GM12878 (cell line): ENCODE measurements around the gene VPS54. TPM values are rescaled to one million over a fixed set of nuclear protein-coding genes. Genes with fewer than 3 reads are reported as not detected.

Experiments used
- ATAC-seq: fragments of 200-7000 bp; cut with Tn5 transposase; 3 replicates; pipeline ENCODE4 v1.9.1; 2020; ENCODE audit warnings: mild to moderate bottlenecking, moderate library complexity
- BruUV-seq: library from RNA; stranded (reverse); fragments of 400-500 nt; replicated peaks from 2 replicates; lab custom pipeline; 2021; lab: Mats Ljungman, UMichigan
- CTCF ChIA-PET: fragments of 300-600 bp; sonication (Branson Sonifier 250); formaldehyde crosslinking; extraction: SDS; loops from one replicate; lab custom pipeline; 2021; ENCODE audit warnings: inconsistent platforms; lab: Yijun Ruan, JAX
- POLR2A ChIA-PET: fragments of 350-600 bp; formaldehyde crosslinking; extraction: SDS; loops from one replicate; lab custom pipeline; 2021; ENCODE audit warnings: inconsistent platforms; lab: Charles Lee
- RAD21 ChIA-PET: fragments of 300-600 bp; sonication (Branson Sonifier 250); formaldehyde crosslinking; loops from one replicate; lab custom pipeline; 2023; ENCODE audit warnings: antibody characterized with exemption; ENCODE audit not compliant: unreplicated experiment; lab: Charles Lee
- SMC1A ChIA-PET: fragments of 300-600 bp; sonication (Branson Sonifier 250); formaldehyde crosslinking; loops from one replicate; lab custom pipeline; 2023; ENCODE audit not compliant: unreplicated experiment, uncharacterized antibody; lab: Charles Lee
- DNase-seq: peaks from one replicate; pipeline ENCODE4 v3.0.0-alpha.2; 2011; ENCODE audit warnings: low read depth, low spot score
- FAIRE-seq: peaks from 3 replicates; lab custom pipeline; 2011; peaks lifted over from hg19 to GRCh38; lab: Jason Lieb, UNC
- H2AFZ ChIP-seq: 2 replicates; pipeline ENCODE4 v1.6.0; 2011; ENCODE audit warnings: low read depth, low read length, control low read depth; ENCODE audit not compliant: control insufficient read depth
- H3K27ac ChIP-seq: 2 replicates; pipeline ENCODE4 v1.5.1; 2011; ENCODE audit warnings: control low read depth; ENCODE audit not compliant: control insufficient read depth, insufficient read depth
- H3K27me3 ChIP-seq, 2 experiments: replicated peaks in 1 of 2; 2 replicates each; pipeline versions ENCODE4 v1.6.0 to v1.6.1; 2011; ENCODE audit warnings: low read length in 1 of 2; ENCODE audit not compliant: control insufficient read depth in 2 of 2, insufficient read depth in 2 of 2
- H3K36me3 ChIP-seq, 2 experiments: 2 replicates each; pipeline ENCODE4 v1.5.1; 2011; ENCODE audit warnings: low read length in 1 of 2; ENCODE audit not compliant: control insufficient read depth in 2 of 2, insufficient read depth in 2 of 2
- H3K4me1 ChIP-seq: 2 replicates; pipeline ENCODE4 v1.6.1; 2011; ENCODE audit warnings: mild to moderate bottlenecking, low read length, moderate library complexity, mixed read lengths; ENCODE audit not compliant: control insufficient read depth, insufficient read depth
- H3K4me2 ChIP-seq: 2 replicates; pipeline ENCODE4 v1.6.0; 2011; ENCODE audit warnings: control low read depth; ENCODE audit not compliant: control insufficient read depth, insufficient read depth
- H3K4me3 ChIP-seq: fragments of 200-600 bp; sonication (generic); 2 replicates; pipeline ENCODE4 v1.5.1; 2016
- H3K79me2 ChIP-seq: 2 replicates; pipeline ENCODE4 v1.6.0; 2011; ENCODE audit warnings: low read length; ENCODE audit not compliant: control insufficient read depth, insufficient read depth
- H3K9ac ChIP-seq: 2 replicates; pipeline ENCODE4 v1.8.0; 2011; ENCODE audit warnings: low read length, control low read depth, mixed read lengths; ENCODE audit not compliant: control insufficient read depth, insufficient read depth
- H3K9me3 ChIP-seq: replicated peaks from 3 replicates; pipeline ENCODE4 v1.5.1; 2011; ENCODE audit warnings: mild to moderate bottlenecking, low read length; ENCODE audit not compliant: control insufficient read depth, insufficient read depth
- H4K20me1 ChIP-seq: 2 replicates; pipeline ENCODE4 v1.6.0; 2011; ENCODE audit not compliant: control insufficient read depth, insufficient read depth
- BACH1 ChIP-seq: fragments of 450-650 bp; IDR thresholded peaks from 2 replicates; pipeline ENCODE4 v1.6.1; 2017; ENCODE audit warnings: mild to moderate bottlenecking, borderline replicate concordance
- CBX5 ChIP-seq: sonication (generic); IDR thresholded peaks from 2 replicates; pipeline ENCODE4 v1.6.1; 2016; ENCODE audit warnings: low read depth, moderate library complexity, mild to moderate bottlenecking, inconsistent platforms
- CHD1 ChIP-seq: IDR thresholded peaks from 2 replicates; pipeline ENCODE4 v1.6.1; 2012; ENCODE audit warnings: low read depth, low read length, improper control_type of control experiment
- EP300 ChIP-seq, 2 experiments: fragments of 150-350 bp in 1 of 2; IDR thresholded peaks; 2 replicates each; pipeline ENCODE4 v1.6.1; 2011 to 2012; ENCODE audit warnings: low read depth in 2 of 2, low read length in 2 of 2, borderline replicate concordance in 1 of 2, improper control_type of control experiment in 1 of 2, inconsistent platforms in 1 of 2; ENCODE audit not compliant: control insufficient read depth in 1 of 2
- FOS ChIP-seq: IDR thresholded peaks from 3 replicates; pipeline ENCODE4 v1.6.1; 2011; ENCODE audit warnings: borderline replicate concordance; ENCODE audit not compliant: insufficient read length; ENCODE audit errors: extremely low read depth
- MTA2 ChIP-seq: fragments of 450-650 bp; IDR thresholded peaks from 2 replicates; pipeline ENCODE4 v1.6.1; 2016; ENCODE audit warnings: low read depth, mild to moderate bottlenecking, moderate library complexity
- PAX5 ChIP-seq: IDR thresholded peaks from 2 replicates; pipeline ENCODE4 v1.6.1; 2011; ENCODE audit warnings: low read depth, low read length, borderline replicate concordance
- POLR2AphosphoS5 ChIP-seq: IDR thresholded peaks from 2 replicates; pipeline ENCODE4 v1.6.1; 2011; ENCODE audit warnings: mild to moderate bottlenecking, low read length, inconsistent platforms
- RFX5 ChIP-seq: IDR thresholded peaks from 2 replicates; pipeline ENCODE4 v1.6.1; 2011; ENCODE audit warnings: low read depth, low read length, improper control_type of control experiment
- RUNX3 ChIP-seq: IDR thresholded peaks from 2 replicates; pipeline ENCODE4 v1.6.1; 2012; ENCODE audit warnings: low read length, inconsistent platforms
- ZBTB40 ChIP-seq: fragments of 450-650 bp; IDR thresholded peaks from 2 replicates; pipeline ENCODE4 v1.6.1; 2016; ENCODE audit warnings: mild to moderate bottlenecking, moderate library complexity, borderline replicate concordance
- ZNF217 ChIP-seq: fragments of 450-650 bp; IDR thresholded peaks from 2 replicates; pipeline ENCODE4 v1.6.1; 2017; ENCODE audit warnings: antibody characterized with exemption, mild to moderate bottlenecking
- WGBS: methylation state at CpG from one replicate; pipeline ENCODE4 v1.1.6; 2016; ENCODE audit warnings: low lambda C conversion rate; ENCODE audit not compliant: insufficient replicate concordance, insufficient coverage; ENCODE audit errors: missing lambda C conversion rate; 5-methylcytosine and 5-hydroxymethylcytosine counted together
- in situ Hi-C: fragments of 300-500 bp; cut with MboI; formaldehyde crosslinking; loops from 9 replicates; pipeline ENCODE4 v1.14.3; 2018; ENCODE audit warnings: mixed read lengths
- intact Hi-C: fragments of 100-400 bp; cut with micrococcal nuclease; formaldehyde crosslinking; loops from one replicate; pipeline ENCODE4 v1.14.2; 2022; ENCODE audit not compliant: unreplicated experiment
- polyA plus RNA-seq, 11 experiments: library from polyadenylated mRNA; depleted of rRNA in 4 of 11; unstranded in 6 of 11; stranded (reverse) in 5 of 11; fragments of >200 nt; fragmentation: Nextera tagmentation in 4 of 11; fragmentation: Illumina TruSeq in 1 of 11; extraction: Ambion mirVana in 4 of 11; extraction: Trizol in 1 of 11; gene quantifications; 1 replicate in 1 of 11; 2 replicates in 10 of 11; pipeline versions ENCODE4 v1.2.1 to v1.2.3, GENCODE V29; 2011 to 2016; ENCODE audit warnings: inconsistent platforms in 2 of 11, missing spikeins in 2 of 11, low read depth in 1 of 11
- total RNA-seq, 4 experiments: library from RNA; depleted of rRNA in 3 of 4; stranded (reverse); fragments of >200 nt in 3 of 4; fragmentation: Illumina TruSeq in 1 of 4; extraction: Trizol in 1 of 4; gene quantifications; 2 replicates each; pipeline versions ENCODE4 v1.2.1 to v1.2.3, GENCODE V29; 2013 to 2021
- TF ChIP-seq, protein P1 (sequence below): fragments of 450-650 bp; IDR thresholded peaks from 2 replicates; pipeline ENCODE4 v1.6.1; 2017; ENCODE audit warnings: mild to moderate bottlenecking, moderate library complexity
- TF ChIP-seq, protein P2 (sequence below): fragments of 150-350 bp; IDR thresholded peaks from 2 replicates; pipeline ENCODE4 v1.6.1; 2016; ENCODE audit warnings: low read depth, low read length

Gene VPS54
- total and polyA plus RNA-seq, 10 of the 15 experiments (the other 5 are each of a cell fraction or from before 2014, with no cell fraction given) = 1.6 to 16.2 (median 9.3) TPM

DNA sequence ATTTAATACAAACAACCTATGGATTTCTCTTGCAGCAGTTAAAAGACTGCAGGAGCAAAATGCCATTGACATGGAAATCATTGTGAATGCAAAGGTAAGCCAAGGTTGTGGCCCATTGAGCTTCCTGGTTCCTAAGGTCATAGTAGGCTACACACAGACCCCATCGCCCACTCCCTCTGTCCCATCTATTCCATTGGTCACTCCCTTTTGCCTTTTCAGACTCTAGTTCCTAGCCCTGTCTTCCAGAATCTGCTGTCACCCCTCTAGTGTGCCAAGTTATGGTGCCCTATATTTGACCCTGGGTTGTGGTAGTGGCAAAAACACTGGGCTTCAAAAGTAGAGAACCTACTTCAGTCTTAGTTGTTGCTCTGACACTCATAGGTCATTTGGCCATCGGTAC lies 132.8 kb downstream of the VPS54 start:
- Histone ChIP-seq H3K27me3 (no peaks in the 10 kb centered on the region), H3K27ac (no peak overlapping the region), H4K20me1 (no peaks in the 10 kb centered on the region), H3K79me2 (no peaks in the 10 kb centered on the region), H3K4me1 (no peaks in the 10 kb centered on the region), H3K4me2 (no peak overlapping the region), H3K36me3 (peaks cover 9 to 30% of the 10 kb centered on the region in 2 experiments), H3K9me3 (no peaks in the 10 kb centered on the region), H3K9ac (no peak overlapping the region), H3K4me3 (no peak overlapping the region), H2AFZ (no peak overlapping the region)
- DNase-seq = no peak
- no peak for FAIRE-seq
- ChIA-PET RAD21 (no interaction called here), CTCF (no interaction called here), SMC1A (interaction anchor here (1.6 kb wide), 1 partner anchor 233 kb away, joined by 3 read pairs; no protein-coding TSS in a partner anchor), POLR2A (no interaction called here)
- 82% methylated on average over 2 of the region's 2 CpGs for WGBS
- BruUV-seq = no TSS peak
- no peak for ATAC-seq
- in situ Hi-C loops = no loop called here
- intact Hi-C loops = no loop called here
- TF ChIP-seq MTA2 (no peak), FOS (no peak), PAX5 (no peak), ZNF217 (no peak), CHD1 (no peak), BACH1 (no peak), ZBTB40 (no peak), RFX5 (no peak), CBX5 (no peak), RUNX3 (no peak), EP300 (IDR thresholded peaks at IDR 0.05; ENCODE audit: borderline replicate concordance in 1 of 2, control insufficient read depth in 1 of 2, low read depth in 2 of 2, low read length in 2 of 2) (no peak), POLR2AphosphoS5 (no peak)
- TF ChIP-seq, protein P1, sequence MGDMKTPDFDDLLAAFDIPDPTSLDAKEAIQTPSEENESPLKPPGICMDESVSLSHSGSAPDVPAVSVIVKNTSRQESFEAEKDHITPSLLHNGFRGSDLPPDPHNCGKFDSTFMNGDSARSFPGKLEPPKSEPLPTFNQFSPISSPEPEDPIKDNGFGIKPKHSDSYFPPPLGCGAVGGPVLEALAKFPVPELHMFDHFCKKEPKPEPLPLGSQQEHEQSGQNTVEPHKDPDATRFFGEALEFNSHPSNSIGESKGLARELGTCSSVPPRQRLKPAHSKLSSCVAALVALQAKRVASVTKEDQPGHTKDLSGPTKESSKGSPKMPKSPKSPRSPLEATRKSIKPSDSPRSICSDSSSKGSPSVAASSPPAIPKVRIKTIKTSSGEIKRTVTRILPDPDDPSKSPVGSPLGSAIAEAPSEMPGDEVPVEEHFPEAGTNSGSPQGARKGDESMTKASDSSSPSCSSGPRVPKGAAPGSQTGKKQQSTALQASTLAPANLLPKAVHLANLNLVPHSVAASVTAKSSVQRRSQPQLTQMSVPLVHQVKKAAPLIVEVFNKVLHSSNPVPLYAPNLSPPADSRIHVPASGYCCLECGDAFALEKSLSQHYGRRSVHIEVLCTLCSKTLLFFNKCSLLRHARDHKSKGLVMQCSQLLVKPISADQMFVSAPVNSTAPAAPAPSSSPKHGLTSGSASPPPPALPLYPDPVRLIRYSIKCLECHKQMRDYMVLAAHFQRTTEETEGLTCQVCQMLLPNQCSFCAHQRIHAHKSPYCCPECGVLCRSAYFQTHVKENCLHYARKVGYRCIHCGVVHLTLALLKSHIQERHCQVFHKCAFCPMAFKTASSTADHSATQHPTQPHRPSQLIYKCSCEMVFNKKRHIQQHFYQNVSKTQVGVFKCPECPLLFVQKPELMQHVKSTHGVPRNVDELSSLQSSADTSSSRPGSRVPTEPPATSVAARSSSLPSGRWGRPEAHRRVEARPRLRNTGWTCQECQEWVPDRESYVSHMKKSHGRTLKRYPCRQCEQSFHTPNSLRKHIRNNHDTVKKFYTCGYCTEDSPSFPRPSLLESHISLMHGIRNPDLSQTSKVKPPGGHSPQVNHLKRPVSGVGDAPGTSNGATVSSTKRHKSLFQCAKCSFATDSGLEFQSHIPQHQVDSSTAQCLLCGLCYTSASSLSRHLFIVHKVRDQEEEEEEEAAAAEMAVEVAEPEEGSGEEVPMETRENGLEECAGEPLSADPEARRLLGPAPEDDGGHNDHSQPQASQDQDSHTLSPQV = no peak
- TF ChIP-seq, protein P2, sequence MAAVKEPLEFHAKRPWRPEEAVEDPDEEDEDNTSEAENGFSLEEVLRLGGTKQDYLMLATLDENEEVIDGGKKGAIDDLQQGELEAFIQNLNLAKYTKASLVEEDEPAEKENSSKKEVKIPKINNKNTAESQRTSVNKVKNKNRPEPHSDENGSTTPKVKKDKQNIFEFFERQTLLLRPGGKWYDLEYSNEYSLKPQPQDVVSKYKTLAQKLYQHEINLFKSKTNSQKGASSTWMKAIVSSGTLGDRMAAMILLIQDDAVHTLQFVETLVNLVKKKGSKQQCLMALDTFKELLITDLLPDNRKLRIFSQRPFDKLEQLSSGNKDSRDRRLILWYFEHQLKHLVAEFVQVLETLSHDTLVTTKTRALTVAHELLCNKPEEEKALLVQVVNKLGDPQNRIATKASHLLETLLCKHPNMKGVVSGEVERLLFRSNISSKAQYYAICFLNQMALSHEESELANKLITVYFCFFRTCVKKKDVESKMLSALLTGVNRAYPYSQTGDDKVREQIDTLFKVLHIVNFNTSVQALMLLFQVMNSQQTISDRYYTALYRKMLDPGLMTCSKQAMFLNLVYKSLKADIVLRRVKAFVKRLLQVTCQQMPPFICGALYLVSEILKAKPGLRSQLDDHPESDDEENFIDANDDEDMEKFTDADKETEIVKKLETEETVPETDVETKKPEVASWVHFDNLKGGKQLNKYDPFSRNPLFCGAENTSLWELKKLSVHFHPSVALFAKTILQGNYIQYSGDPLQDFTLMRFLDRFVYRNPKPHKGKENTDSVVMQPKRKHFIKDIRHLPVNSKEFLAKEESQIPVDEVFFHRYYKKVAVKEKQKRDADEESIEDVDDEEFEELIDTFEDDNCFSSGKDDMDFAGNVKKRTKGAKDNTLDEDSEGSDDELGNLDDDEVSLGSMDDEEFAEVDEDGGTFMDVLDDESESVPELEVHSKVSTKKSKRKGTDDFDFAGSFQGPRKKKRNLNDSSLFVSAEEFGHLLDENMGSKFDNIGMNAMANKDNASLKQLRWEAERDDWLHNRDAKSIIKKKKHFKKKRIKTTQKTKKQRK = no peak
